Superior temporal gyrus (tissue), 1 donor: ENCODE results near the gene L1CAM.

Experiments
- DNase-seq: peaks from one replicate; pipeline ENCODE4 v3.0.0-alpha.2; 2016; ENCODE audit errors: extremely low spot score

The L1CAM gene

GRCh38 chrX:153878345-153878744 lies 7.6 kb downstream of the L1CAM start:
- DNase-seq, result no peak

GRCh38 chrX:153877571-153878261 lies 8.3 kb downstream of the L1CAM start:
- DNase-seq, result no peak

- DNase-seq, result no peak
Observed at GRCh38 chrX:153876112-153876491, 9.9 kb downstream of the L1CAM start.

GRCh38 chrX:153875391-153876111 lies 10.4 kb downstream of the L1CAM start:
- DNase-seq, result peak; percentile 33

DNA sequence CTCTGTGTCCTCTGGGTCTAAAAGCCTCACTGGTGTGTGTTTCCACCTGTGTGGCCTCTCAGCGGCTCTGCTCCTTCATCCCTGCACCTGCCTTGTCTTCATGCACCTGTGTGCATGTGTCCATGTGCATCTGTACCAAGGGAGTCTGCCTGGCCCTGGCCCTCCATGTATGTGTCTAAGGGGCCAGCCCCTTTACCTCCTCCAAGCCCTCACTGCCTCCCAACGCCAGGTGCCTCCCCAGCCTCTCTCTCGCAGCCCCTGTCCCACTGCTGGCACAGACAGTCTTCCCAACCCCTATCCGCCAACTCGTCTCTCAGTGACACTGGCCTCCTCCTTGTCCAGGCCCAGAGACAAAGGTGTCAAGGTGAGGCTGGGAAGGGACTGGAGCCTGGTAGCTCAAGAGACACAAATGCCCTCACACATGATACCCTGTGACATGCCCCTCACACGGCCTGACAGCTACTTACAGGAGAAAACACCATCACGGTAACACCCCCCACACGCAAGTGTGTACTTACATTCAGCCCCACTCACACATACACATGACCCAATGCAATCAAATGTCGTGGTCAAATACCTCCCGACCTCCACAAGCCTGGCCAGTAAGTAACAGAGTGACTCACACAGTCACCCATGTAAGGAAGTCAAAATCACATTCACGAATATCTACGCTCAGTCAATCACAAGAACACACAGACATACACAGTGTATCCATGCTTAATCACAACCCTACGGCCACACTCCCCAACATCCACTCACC lies 11.4 kb downstream of the L1CAM start:
- DNase-seq, result no peak

DNA sequence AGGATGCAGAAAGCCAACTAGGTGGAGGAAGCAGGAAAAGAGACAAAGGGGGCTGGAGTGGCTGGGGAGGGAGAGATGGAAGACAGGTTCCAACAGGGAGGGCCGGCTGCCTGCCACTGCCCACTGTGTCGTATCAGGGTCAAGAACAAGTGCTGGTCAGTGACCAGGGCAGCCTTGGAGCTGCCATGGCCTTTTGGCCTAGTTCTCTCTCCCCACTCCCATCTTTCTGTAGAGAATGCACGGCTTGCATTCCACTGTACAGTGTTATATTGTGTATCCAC lies 11.9 kb downstream of the L1CAM start:
- no peak for DNase-seq

DNA sequence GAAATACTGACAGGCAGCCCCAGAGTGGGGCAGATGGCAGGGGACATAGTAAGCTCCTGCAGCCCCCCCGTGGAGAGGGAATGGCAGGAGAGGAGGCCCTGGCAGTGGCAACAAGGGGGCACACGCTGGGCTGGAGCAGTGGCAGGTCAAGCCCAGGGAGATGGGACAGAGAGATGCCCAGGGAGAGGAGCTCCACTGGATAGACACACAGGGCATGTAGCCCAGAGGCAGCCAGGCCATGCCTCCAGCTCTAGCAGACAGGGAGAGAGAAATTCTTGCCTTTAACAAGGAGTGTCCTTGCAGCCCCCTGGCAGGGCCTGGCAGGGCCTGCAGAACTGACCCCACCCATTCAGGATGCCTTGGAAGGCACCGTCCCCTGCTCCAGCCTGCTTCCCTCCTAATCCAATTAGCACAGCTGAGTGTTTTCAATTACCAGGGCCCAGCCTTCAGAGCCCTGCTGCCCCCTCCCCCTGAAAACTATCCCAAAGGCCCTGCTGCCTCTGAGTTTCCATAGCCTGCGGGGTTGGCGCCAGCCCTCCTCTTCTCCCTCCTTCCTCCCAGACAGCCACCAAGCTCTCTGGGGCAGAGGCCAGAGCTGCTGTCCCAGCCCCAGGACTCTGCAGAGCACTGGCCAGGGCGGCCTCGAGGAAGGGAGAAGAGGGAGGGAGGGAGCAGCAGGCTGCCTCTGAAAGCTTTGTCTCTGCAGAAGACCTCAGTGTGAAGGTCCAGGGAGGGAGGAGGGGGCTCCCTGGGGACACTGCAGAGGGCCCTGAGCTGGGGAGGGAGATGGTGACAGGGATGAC lies 12.5 kb downstream of the L1CAM start:
- no peak for DNase-seq

DNA sequence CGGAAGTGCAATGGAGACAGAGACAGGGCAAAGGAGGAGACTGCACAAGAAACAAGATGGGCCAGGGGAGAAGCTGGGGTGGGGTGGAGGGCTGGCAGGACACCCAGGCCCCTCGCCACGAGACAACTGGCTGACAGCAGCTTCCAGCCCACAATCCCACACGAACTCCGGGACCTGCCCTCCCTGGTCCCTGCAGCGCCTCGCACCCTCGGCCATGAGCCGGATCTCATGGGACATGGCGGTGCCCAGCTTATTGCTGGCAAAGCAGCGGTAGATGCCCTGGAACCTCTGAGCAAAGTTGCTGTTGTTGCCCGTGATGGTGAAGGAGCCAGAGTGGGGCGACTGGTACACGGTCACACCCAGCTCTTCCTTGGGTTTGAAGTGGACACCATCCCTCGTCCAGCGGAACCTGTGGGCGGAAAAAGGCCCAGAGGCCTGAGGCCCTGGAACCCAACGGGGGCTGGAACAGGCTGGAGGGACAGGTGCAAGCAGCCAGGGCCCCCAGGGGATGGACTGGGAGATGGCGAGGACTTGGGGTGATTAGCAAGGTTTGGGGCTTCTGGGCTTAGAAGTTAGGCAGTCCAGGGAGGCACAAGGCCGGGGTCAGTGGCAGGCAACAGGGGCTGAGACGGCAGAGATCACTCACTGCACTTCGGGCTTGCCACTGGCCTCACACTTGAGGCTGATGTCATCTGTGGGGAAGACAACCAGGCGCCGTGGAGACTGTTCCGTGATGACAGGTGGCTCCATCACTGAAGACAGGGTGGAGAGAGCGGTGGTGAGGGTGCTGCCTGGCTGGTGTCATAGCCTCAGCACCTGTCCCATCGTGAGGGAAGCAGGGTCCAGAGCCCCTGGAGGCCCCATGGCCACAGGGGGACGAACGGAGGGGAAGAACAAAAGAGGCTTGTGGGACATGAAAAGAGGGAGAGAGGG lies 13.8 kb downstream of the L1CAM start:
- DNase-seq, result no peak

- DNase-seq, result no peak
Observed at GRCh38 chrX:153871451-153871850, 14.5 kb downstream of the L1CAM start.

DNA sequence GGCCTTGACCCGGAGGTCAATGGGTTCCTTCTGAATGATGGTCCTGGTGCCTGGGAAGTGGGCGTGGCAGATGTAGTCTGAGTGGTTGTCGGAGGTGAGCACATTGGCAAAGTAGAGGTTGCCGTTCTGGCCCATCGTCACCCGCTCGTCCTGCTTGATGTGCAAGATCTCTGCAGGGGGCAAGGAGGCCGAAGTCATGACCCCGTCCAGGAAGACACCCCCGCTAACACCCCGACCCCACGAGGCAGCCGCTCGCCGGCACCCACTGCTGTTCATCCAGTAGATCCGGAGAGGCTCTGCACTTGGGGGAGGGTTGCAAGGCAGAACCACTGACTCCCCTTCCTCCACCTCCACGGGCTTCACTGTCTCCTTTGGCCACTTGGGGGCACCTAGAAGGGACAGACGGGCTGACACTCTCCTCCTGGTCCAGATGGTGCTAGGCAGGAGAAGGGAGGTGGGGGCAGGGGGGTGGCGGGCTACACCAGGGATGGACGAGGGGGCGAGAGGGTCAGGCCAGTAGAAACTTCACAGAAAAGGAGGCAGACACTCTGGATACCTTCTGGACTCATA lies 15.1 kb downstream of the L1CAM start:
- no peak for DNase-seq

- DNase-seq, result no peak
Observed at GRCh38 chrX:153870288-153870690, 15.7 kb downstream of the L1CAM start.

DNA sequence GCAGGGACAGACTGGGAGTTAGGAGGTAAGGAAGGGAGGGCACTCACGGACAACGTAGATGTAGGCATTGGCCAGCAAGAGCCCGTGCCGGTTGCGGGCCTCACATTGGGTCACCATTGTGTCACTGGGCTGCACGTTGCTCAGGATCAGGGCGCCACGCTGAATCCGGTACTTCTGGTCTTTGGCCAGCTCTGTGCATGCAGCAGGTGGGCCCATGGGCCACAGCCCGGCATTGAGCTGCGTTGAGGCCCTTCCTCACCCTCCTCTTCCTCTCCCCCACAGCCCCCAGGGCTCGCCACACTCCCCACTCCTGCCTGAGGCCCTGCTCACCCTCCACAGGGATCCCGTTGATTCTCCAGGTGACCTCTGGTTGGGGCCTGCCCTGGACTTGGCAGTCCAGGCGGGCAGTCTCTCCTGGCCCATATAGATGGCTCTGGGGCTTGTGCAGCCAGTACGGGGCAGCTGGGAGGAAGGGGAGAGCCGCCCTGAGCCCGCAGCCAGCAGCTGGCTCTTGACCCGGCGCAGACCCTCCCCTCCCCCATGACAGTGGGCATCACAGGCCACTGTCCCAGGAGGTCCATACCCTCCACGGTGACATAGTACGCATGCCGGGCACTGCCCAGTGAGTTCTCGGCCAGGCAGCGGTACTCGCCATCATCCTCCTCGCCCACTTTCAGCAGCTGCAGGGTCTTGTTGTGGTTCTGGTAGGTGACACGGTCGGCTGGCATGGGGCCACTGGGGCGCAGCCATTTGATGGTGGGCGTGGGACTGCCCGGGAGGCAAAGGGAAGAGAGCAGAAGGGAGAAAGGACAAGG lies 16.3 kb downstream of the L1CAM start:
- DNase-seq, result no peak

DNA sequence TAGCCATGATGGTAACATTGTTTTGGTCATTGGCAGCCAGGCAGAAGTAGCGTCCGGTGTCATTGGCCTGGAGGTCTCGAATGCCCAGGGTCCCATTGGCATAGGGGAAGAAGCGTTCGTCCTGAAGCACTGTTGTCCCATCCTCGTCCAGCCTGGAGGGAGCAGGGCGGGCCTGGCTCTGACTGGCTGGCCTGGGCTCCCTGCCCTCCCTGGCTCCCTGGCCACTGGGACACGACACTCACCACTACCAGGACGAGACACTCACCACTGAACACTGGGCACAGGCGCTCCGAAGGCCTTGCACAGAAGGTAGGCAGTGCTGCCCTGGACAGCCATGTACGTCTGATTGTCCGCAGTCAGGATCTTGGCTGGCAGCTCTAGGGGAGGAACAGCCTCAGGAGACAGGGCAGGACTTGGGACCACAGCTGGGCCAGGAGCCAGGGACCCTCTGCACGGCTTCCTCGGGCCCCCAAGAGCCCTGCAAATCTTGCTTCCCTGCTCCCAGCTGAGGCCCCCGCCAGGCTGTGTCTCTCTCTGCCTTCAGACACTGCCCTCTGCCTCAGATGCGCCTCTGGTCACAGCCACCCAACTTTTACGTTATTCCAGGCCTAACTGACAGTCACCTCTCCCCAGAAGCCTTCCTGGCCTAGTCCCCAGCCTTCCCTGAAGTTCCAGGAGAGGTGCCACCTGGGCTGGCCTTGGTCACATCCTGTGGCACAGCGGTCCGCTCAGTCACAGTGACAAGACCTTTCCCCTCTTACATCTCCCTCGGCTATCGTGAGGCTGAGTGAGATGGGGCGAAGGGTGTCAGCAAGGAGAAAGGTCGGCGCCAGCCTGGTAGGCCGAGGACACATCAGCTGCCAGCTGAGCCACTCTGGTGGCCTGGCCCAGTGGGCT lies 17.1 kb downstream of the L1CAM start:
- no peak for DNase-seq

- DNase-seq, result no peak
Observed at GRCh38 chrX:153867671-153868070, 18.3 kb downstream of the L1CAM start.

DNA sequence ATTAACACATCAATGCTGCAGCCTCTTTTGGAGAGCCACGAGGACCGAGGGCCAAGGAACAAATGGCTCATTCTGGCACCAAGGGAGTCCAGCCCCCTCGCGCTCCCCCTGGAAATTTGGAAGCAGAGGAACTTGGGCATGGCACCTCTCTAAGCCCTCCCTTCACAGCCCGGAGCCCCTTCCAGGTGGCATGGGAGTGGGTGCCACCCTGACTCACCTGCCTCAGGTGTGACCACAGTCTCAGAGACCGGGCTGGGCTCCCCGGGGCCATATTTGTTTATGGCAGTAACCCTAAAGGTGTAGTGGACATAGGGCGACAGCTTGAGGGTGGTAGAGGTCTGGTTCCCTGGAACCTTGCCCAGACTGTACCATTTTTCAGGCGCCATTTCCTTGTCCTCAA lies 18.8 kb downstream of the L1CAM start:
- no peak for DNase-seq

DNA sequence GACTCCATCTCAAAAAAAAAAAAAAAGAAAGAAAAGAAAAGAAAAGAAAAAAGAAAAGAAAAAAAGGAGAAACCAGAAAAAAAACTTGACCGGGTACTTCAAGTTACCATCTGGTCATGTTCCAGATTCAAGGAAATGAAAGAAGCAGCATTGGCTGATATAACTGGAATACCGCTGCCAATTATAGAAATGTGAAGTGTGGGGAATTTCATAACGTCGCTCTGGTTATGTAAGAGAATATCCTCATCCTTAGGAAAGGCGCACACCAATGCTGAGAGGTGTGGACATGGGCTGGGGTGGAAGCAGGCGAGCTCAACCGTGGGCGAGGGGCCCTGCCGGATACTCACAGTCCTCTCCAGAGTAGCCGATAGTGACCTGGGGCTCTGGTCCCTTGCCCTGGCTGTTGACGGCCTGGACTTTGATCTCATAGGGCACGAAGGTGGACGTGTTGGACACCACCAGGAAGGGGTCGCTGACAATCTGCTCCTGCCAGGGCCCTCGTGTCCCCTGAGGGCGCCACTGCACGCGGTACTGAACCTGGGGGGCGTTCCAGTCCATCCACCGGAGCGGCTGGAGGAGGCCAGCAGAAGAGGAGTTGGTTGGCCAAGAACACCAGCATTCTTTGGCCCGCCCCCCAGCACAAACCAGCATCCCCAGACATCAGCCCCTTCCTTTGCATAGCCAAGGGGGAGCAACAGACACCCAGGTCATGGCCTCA lies 19.5 kb downstream of the L1CAM start:
- DNase-seq, result peak; percentile 49

DNA sequence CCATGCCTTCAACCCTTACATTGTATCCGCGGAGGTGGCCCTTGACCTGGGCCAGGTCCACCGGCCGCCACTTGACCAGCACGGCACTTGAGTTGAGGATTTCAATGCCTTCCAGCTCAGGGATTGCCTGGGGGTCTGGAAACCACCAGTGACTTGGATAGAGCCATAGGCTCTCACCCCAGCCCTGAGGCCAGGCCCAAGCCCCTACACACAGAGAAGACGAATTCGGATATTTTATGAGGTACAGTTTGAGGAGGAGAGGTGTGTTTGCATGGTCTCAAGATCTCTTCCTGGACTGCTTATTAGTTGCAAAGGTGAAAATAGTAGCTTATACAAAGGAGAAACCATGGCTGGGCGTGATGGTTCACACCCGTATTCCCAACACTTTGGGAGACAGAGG lies 20.3 kb downstream of the L1CAM start:
- DNase-seq, result no peak

DNA sequence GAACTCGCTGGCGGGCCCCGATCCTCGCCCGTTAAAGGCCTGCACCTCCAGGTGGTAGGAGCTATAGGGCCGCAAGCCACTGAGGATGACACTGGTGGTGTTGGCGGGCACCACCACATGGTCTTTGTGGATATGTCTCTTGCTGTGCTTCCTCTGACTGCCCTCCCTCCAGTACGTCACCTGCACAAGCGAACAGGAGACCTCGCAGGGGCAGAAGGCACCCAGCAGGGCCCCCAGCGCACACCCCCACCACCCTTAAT lies 20.7 kb downstream of the L1CAM start:
- DNase-seq, result no peak
